ENCODE data around the gene SRPK2.

- TF ChIP-seq POLR2AphosphoS5 (IDR thresholded peaks at IDR 0.05) (no peak), CTCF (IDR thresholded peaks at IDR 0.05) (no peak)
These were observed 33.0 kb downstream of the SRPK2 start for GRCh38 chr7:105355701-105356100.

Measured in breast epithelium (tissue), 3 donors.